ENCODE results near the gene BUB3.

The BUB3 gene

DNA sequence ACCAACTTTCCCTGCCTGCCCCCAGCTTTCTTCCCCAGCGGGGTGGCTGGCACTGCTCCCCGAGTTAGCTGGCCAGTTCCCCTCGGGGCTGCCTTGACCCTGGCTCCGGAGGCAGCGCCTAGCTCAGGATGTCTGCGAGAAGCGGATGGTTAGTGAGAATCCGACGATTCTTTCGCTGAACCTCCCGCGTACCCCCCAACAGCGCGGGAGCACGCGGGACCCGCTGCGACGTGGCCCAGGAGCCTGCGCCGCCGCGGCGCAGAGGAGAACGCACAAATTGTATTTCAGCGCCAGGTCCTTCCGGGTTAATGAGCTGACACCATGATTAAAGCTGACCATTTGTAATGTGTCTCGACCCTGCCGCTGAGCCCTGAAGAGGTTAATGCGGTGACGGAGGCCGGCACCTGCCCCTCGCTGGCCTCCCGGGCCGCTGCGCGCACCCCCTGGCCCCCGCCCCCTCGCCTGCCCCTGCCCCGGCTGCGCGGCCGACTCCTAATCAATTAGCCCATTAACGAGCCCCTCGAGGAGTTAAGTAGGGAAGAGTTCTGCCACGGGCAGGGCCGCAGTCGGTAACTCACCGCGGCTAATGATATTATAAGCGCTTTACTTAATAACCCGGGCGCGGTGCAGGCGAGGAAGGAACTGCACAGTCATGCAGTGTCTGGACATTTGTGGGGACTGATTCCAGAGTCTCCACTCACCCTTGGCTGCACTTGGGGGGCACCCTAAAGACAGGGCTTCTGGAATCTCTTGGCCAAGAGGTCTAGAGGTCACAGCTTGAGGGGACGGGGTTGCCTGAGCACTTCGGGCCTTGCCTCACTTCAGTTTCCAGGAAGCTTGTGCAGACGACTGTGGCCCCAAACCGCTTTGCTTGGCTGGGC lies 7.9 kb upstream of the BUB3 start:
- DNase-seq (ENCODE audit: insufficient read length, low spot score): no peak
- TF ChIP-seq SPI1 (IDR thresholded peaks at IDR 0.05; ENCODE audit: low read depth, low read length) (no peak), POLR2A (IDR thresholded peaks at IDR 0.05; ENCODE audit: low read depth, low read length) (no peak), TAF1 (IDR thresholded peaks at IDR 0.05; ENCODE audit: low read depth, low read length) (no peak), PAX5 (IDR thresholded peaks at IDR 0.05; ENCODE audit: insufficient read depth, low read length, severe bottlenecking) (no peak), POLR2AphosphoS5 (IDR thresholded peaks at IDR 0.05; ENCODE audit: low read depth, low read length) (no peak), POU2F2 (IDR thresholded peaks at IDR 0.05; ENCODE audit: low read depth, low read length) (no peak)
- no peak for FAIRE-seq

DNA sequence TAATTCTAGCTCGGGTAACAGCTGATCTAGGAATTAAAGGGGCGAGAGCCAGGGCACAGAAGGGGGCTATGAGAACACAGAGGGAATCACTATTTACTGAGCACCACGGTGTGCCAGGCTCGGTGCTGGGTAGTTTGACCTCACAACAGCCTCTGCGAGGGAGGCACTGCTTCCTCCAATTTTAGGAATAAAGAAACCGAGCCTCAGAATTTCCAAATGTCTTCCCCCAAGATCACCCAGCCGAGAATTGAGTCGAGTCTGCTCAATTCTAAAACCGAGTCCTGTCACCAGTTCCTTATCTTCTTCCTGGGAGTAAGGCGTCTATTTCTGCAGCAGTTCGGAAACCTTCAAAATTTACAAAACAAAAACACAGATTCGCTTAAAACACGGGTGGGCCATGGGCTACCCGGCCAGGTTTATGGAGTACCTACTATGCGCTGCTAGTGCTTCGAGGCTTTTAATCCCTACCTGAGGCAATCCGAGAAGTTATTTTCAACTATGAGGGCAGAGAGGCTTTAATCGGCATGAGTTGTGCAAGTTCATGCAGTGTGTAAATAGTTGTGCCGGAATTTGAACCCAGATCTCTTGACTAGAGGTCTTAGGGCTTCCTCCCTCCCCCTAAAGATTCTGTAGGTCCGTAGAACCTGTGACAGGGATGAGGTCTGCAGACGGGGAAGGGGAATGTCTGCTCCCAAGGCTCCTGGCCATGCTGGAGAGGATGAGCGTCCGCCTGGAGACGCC lies 7.1 kb upstream of the BUB3 start:
- DNase-seq (ENCODE audit: insufficient read length, low spot score) (no peak), FAIRE-seq (peak; percentile 59)
- no peak for TF ChIP-seq POU2F2 (IDR thresholded peaks at IDR 0.05; ENCODE audit: low read depth, low read length)

DNA sequence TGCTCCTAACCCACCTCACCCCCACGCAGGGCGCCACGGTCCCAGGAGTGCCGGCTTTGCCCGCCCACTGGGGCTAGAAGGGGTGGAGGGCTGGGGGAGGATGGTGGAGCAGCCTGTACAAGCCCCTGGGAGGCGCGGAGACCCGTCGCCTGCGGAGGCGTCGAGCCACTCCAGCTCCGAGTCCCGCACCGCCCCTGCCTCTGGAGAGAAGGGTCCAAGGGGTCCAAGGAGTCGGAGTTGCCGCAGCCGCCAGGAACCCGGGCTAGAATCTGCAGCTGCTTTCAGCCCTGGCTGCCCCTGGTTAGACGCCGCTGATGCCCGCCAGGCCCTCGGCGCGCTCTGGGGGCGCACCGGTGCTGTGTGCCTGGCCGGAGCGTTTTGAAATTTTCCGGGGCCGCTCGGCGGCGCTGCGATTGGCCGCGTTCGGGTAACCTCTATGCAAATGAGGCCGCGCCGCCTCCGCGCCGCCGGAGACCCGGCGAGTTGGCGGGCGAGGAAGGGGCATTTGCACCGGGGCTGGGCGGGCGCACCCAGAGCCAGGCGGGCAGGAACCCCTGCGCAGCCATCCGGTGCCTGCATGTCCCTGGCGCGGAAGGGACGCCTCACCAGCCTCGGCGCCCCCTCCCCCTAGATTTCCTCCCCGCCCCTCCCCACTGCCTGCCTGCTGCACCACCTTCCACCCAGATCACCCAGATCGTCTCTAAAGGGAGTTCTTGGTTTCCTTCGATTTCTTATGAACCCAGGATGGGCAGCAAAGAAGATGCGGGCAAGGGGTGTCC lies 6.4 kb upstream of the BUB3 start, which contains the start of gene HMX2:
Gene HMX2, plus strand, starts transcription at position 502 of the 779 bp plus-strand sequence. Its CDS starts 243 bp downstream, at position 745.
- TF ChIP-seq POU2F2 (IDR thresholded peaks at IDR 0.05; ENCODE audit: low read depth, low read length): peak; percentile 93; the same call in 1 of the 2 replicates
- no peak for TF ChIP-seq SPI1 (IDR thresholded peaks at IDR 0.05; ENCODE audit: low read depth, low read length)
- DNase-seq (ENCODE audit: insufficient read length, low spot score) (no peak), FAIRE-seq (peak; percentile 91)

DNA sequence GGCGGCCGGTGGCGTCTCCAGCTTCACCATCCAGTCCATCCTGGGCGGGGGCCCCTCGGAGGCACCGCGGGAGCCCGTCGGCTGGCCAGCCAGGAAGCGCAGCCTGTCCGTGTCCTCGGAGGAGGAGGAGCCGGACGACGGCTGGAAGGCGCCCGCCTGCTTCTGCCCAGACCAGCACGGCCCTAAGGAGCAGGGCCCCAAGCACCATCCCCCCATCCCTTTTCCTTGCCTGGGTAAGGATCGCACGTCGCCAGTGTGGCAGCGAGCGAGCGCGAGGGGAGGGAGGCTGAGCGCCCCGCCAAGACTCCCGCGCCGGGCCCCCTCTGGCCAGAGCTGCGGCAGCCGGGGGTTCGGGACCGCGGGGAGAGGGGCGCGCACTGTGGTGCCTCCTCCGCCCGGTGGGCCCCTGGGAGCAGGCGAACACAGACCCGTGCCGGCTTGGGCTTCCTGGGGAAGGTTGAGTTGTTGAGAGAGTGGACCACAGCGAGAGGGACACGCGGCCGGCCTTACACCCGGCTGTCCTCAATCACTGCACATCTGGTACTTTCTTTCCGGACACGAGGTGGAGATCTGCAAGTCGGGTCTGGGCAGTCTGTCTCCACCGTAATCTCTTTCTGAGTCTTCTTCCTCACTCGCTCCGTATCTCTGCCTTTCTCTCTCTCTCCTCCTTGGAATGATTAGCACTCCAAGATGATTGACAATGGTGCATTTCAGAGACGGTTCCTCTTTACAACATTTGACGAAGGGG lies 5.6 kb upstream of the BUB3 start:
- DNase-seq (ENCODE audit: insufficient read length, low spot score) (no peak), FAIRE-seq (no peak)

DNA sequence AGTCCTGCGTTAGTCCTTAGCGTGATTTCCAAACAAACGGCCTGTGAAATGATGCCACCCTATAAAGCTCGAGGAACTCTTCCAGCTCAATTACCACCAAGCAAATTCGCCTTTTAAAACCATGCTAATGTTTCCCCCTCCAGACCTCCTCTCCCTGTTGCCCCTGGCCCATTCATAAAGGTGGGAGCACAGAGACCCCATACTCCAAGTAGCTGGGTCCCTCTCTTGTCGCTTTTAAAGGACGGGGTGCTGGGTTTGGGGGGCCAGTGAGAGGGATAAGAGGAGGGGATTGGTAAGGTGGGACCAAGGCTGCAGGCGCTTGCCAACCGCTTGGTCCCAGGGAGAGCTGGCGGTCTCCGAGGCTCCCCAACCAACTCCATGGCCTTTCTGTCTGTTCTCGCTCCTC lies 5.0 kb upstream of the BUB3 start:
- TF ChIP-seq POU2F2 (IDR thresholded peaks at IDR 0.05; ENCODE audit: low read depth, low read length): no peak
- TF ChIP-seq PAX5 (IDR thresholded peaks at IDR 0.05; ENCODE audit: insufficient read depth, low read length, severe bottlenecking): no peak
- TF ChIP-seq POLR2A (IDR thresholded peaks at IDR 0.05; ENCODE audit: low read depth, low read length): no peak
- no peak for TF ChIP-seq POLR2AphosphoS5 (IDR thresholded peaks at IDR 0.05; ENCODE audit: low read depth, low read length)
- no peak for TF ChIP-seq SPI1 (IDR thresholded peaks at IDR 0.05; ENCODE audit: low read depth, low read length)
- TF ChIP-seq TAF1 (IDR thresholded peaks at IDR 0.05; ENCODE audit: low read depth, low read length): no peak
- FAIRE-seq (no peak), DNase-seq (ENCODE audit: insufficient read length, low spot score) (no peak)

More for the DNA sequence above, 5.6 kb upstream of the BUB3 start:
- no peak for TF ChIP-seq POU2F2 (IDR thresholded peaks at IDR 0.05; ENCODE audit: low read depth, low read length)
- 0 out of 2 replicates have a peak, but pooled peaks have one; percentile 28 for TF ChIP-seq SPI1 (IDR thresholded peaks at IDR 0.05; ENCODE audit: low read depth, low read length)

DNA sequence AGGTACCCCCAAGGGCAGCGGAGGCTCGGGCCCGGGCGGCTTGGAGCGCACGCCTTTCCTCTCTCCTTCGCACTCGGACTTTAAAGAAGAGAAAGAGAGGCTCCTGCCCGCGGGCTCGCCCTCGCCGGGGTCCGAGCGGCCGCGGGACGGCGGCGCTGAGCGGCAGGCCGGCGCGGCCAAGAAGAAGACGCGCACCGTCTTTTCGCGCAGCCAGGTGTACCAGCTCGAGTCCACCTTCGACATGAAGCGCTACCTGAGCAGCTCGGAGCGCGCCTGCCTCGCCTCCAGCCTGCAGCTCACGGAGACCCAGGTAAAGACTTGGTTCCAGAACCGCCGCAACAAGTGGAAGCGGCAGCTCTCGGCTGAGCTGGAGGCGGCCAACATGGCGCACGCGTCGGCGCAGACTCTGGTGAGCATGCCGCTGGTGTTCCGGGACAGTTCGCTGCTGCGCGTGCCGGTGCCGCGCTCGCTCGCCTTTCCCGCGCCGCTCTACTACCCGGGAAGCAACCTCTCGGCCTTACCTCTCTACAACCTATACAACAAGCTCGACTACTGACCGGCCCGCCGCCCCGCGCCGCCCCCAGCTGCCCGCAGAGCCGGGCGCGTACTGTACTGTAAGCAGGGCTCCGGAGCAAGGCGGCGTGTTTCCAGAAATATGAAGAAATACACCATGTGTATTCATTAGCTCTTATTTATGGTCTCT lies 4.5 kb upstream of the BUB3 start:
- FAIRE-seq (peak; percentile 92), DNase-seq (ENCODE audit: insufficient read length, low spot score) (no peak)
- TF ChIP-seq POLR2A (IDR thresholded peaks at IDR 0.05; ENCODE audit: low read depth, low read length) (no peak), POU2F2 (IDR thresholded peaks at IDR 0.05; ENCODE audit: low read depth, low read length) (no peak), PAX5 (IDR thresholded peaks at IDR 0.05; ENCODE audit: insufficient read depth, low read length, severe bottlenecking) (no peak), TAF1 (IDR thresholded peaks at IDR 0.05; ENCODE audit: low read depth, low read length) (no peak), SPI1 (IDR thresholded peaks at IDR 0.05; ENCODE audit: low read depth, low read length) (no peak), POLR2AphosphoS5 (IDR thresholded peaks at IDR 0.05; ENCODE audit: low read depth, low read length) (no peak)

DNA sequence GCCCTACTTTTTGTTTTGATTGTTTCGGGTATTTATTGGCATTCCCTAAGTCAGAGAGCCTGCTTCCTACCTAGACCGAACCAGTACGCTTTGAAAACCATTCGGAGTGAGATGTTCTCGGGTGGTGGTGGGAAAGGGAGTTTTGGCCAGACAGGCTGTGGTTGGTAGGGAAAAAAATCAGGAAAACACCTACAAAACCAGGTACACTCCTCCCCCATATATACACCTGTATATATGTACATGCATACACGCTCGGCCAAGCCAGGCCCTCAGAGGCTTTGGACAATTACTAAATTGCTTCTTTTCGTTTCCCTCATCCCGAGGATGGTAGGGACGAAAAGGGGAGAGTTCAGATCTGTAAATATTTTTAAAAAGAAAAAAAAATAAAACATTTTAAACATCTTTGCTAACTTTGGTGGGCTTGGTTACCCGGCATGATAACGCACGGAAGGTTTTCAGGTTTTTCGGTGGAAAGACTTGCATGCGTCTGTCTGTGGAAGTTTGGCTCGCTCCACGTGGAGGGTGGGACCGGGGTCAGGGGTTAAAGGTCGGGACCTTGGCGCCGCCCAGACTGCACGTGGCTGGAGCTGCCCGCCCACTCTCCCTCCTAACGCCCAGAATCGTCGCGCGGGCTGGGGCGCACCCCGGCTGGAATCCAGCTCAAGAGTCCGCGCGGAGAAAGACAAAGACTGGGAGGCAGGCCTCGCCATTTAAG lies 3.8 kb upstream of the BUB3 start:
- TF ChIP-seq TAF1 (IDR thresholded peaks at IDR 0.05; ENCODE audit: low read depth, low read length) (no peak), POLR2A (IDR thresholded peaks at IDR 0.05; ENCODE audit: low read depth, low read length) (no peak), SPI1 (IDR thresholded peaks at IDR 0.05; ENCODE audit: low read depth, low read length) (no peak), PAX5 (IDR thresholded peaks at IDR 0.05; ENCODE audit: insufficient read depth, low read length, severe bottlenecking) (no peak), POLR2AphosphoS5 (IDR thresholded peaks at IDR 0.05; ENCODE audit: low read depth, low read length) (no peak), POU2F2 (IDR thresholded peaks at IDR 0.05; ENCODE audit: low read depth, low read length) (no peak)
- DNase-seq (ENCODE audit: insufficient read length, low spot score) (no peak), FAIRE-seq (no peak)

DNA sequence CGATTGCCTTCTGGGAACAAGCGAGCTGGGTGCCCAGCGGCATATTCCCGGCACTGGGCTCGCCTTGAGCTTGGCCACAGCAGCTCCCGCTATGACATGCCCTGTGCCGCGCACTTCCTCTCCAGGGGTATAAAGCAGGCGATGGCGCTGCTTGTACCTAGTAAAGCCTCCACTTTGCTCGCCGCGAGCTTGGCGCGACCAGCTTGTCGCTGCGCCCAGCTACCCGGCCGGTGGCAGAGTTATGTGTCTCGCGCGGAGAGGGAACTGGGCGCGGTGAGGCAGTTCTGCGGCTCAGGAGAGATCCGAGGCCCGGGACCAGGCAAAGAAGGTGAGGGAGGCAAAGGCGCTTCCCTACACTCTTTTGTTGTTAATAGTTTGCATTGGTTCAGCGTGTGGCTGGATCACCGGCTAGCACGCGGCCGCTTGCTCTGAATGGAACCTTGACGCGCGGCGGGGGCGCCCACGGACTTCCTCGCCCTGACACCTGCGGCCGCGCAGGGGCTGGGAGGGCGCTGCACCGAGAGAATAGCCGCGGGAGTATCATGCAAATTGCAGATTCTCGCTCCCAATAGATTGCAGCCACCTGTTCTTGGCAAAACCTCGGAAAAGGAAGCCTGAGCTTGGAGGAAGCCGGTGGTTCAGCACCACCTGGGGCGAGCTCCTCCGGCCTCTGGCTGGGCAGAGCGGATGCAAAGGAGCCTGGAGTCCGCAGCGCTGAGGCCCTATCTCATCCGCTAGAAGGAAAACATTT lies 3.0 kb upstream of the BUB3 start:
- DNase-seq (ENCODE audit: insufficient read length, low spot score) (no peak), FAIRE-seq (peak; percentile 76)
- peak; percentile 36; the same call in 1 of the 2 replicates for TF ChIP-seq POU2F2 (IDR thresholded peaks at IDR 0.05; ENCODE audit: low read depth, low read length)
- peak; percentile 73 for TF ChIP-seq SPI1 (IDR thresholded peaks at IDR 0.05; ENCODE audit: low read depth, low read length)
- TF ChIP-seq PAX5 (IDR thresholded peaks at IDR 0.05; ENCODE audit: insufficient read depth, low read length, severe bottlenecking): no peak
- no peak for TF ChIP-seq POLR2A (IDR thresholded peaks at IDR 0.05; ENCODE audit: low read depth, low read length)
